Loucy (cell line): Measurements from ENCODE around the gene FGGY.
A peak's percentile ranks its signal among the peaks of the same experiment; 100 is the strongest.
"Not testable (repeated sequence)": the region's sequence is repeated elsewhere in the genome, so short reads cannot be mapped to it uniquely, and the experiment has no call there.

Experiments
- H2AFZ ChIP-seq: fragments of 200-600 bp; sonication (generic); 2 replicates; pipeline ENCODE4 v1.6.0; 2016; ENCODE audit warnings: antibody characterized with exemption, mild to moderate bottlenecking, low read length, moderate library complexity
- H3F3A ChIP-seq: fragments of 200-600 bp; 2 replicates; pipeline ENCODE4 v1.6.0; 2016; ENCODE audit warnings: antibody characterized with exemption, low read depth, mild to moderate bottlenecking
- H3K27me3 ChIP-seq: fragments of 200-600 bp; sonication (generic); 2 replicates; pipeline ENCODE4 v1.6.1; 2014; ENCODE audit warnings: low read length, mild to moderate bottlenecking; ENCODE audit not compliant: insufficient read depth, poor library complexity, severe bottlenecking
- H3K36me3 ChIP-seq: fragments of 200-600 bp; sonication (generic); 2 replicates; pipeline ENCODE4 v1.6.1; 2016; ENCODE audit warnings: low read length; ENCODE audit not compliant: insufficient read depth
- H3K4me1 ChIP-seq: fragments of 200-600 bp; sonication (generic); 2 replicates; pipeline ENCODE4 v1.5.1; 2014; ENCODE audit warnings: low read length, mild to moderate bottlenecking; ENCODE audit not compliant: insufficient read depth, poor library complexity, severe bottlenecking
- H3K4me2 ChIP-seq: fragments of 200-600 bp; sonication (generic); 2 replicates; pipeline ENCODE4 v1.6.0; 2014; ENCODE audit warnings: antibody characterized with exemption, low read length, low read depth, mild to moderate bottlenecking; ENCODE audit not compliant: poor library complexity, severe bottlenecking
- H3K4me3 ChIP-seq: fragments of 200-600 bp; sonication (generic); 2 replicates; pipeline ENCODE4 v1.5.1; 2014; ENCODE audit warnings: low read length, mild to moderate bottlenecking, mixed read lengths; ENCODE audit not compliant: poor library complexity, severe bottlenecking
- H3K79me2 ChIP-seq: fragments of 200-600 bp; sonication (generic); 2 replicates; pipeline ENCODE4 v1.6.1; 2014; ENCODE audit warnings: low read length; ENCODE audit not compliant: insufficient read depth
- H3K9ac ChIP-seq: fragments of 200-600 bp; sonication (generic); 2 replicates; pipeline ENCODE4 v1.6.0; 2014; ENCODE audit warnings: mild to moderate bottlenecking, low read depth, low read length, moderate library complexity; ENCODE audit not compliant: poor library complexity, severe bottlenecking
- H3K9me2 ChIP-seq: fragments of 200-600 bp; sonication (generic); replicated peaks from 2 replicates; pipeline ENCODE4 v1.6.1; 2016; ENCODE audit warnings: low read depth, low read length, mixed read lengths
- H3K9me3 ChIP-seq: fragments of 200-600 bp; sonication (generic); 2 replicates; pipeline ENCODE4 v1.6.1; 2014; ENCODE audit warnings: mild to moderate bottlenecking, antibody characterized with exemption, low read length, low read depth; ENCODE audit not compliant: insufficient read depth
- H4K20me1 ChIP-seq: fragments of 200-600 bp; sonication (generic); 2 replicates; pipeline ENCODE4 v1.6.0; 2014; ENCODE audit warnings: antibody characterized with exemption, low read length, mild to moderate bottlenecking; ENCODE audit not compliant: insufficient read depth, poor library complexity, severe bottlenecking
- CTCF ChIP-seq: fragments of 200-600 bp; sonication (generic); conservative IDR thresholded peaks from 2 replicates; pipeline ENCODE4 v1.5.1; 2014; ENCODE audit warnings: mild to moderate bottlenecking, antibody characterized with exemption, low read length
- EZH2phosphoT487 ChIP-seq: fragments of 200-600 bp; IDR thresholded peaks from 2 replicates; pipeline ENCODE4 v1.6.1; 2018; ENCODE audit warnings: antibody characterized with exemption, mild to moderate bottlenecking, moderate library complexity, borderline replicate concordance

Gene FGGY

GRCh38 chr1:59492500-59492899 is 195.6 kb downstream of the FGGY start:
- no peaks in the 10 kb centered on the region for H3K36me3 ChIP-seq

GRCh38 chr1:59494145-59494833 is 197.4 kb downstream of the FGGY start:
- no peaks in the 10 kb centered on the region for H3K27me3 ChIP-seq
- H3K4me2 ChIP-seq = peak overlapping the region; percentile 33
- no peak overlapping the region for H3K9ac ChIP-seq
- no peak overlapping the region for H3K4me3 ChIP-seq
- no peaks in the 10 kb centered on the region for H3K9me2 ChIP-seq
- H3K36me3 ChIP-seq = no peaks in the 10 kb centered on the region
- H2AFZ ChIP-seq = peak overlapping the region; percentile 23
- H3K79me2 ChIP-seq = no peaks in the 10 kb centered on the region
- no peaks in the 10 kb centered on the region for H4K20me1 ChIP-seq
- H3K9me3 ChIP-seq = peaks cover 9% of the 10 kb centered on the region; the same call in 1 of the 2 replicates
- H3F3A ChIP-seq = no peaks in the 10 kb centered on the region
- H3K4me1 ChIP-seq = peaks cover 20% of the 10 kb centered on the region
- 0 out of 2 replicates have a peak, but pooled peaks have one; percentile 15 for TF ChIP-seq CTCF
- no peak for TF ChIP-seq EZH2phosphoT487

More at GRCh38 chr1:59492500-59492899, 195.6 kb downstream of the FGGY start:
- TF ChIP-seq CTCF = no peak
- Histone ChIP-seq H3K9me3 (peaks cover 9% of the 10 kb centered on the region; the same call in 1 of the 2 replicates), H3K9me2 (no peaks in the 10 kb centered on the region), H3K4me1 (peaks cover 20% of the 10 kb centered on the region), H3F3A (no peaks in the 10 kb centered on the region), H2AFZ (no peak overlapping the region), H3K27me3 (no peaks in the 10 kb centered on the region), H3K9ac (no peak overlapping the region), H4K20me1 (no peaks in the 10 kb centered on the region), H3K79me2 (no peaks in the 10 kb centered on the region), H3K4me3 (no peak overlapping the region), H3K4me2 (no peak overlapping the region)

- not testable (repeated sequence) for H3K36me3 ChIP-seq, H3K9ac ChIP-seq, H2AFZ ChIP-seq, H3K4me3 ChIP-seq, H3K4me2 ChIP-seq, H4K20me1 ChIP-seq, H3K9me3 ChIP-seq, H3K79me2 ChIP-seq, H3K9me2 ChIP-seq, H3K27me3 ChIP-seq, H3F3A ChIP-seq
- H3K4me1 ChIP-seq = peaks cover 29% of the 10 kb centered on the region
These were observed 199.3 kb downstream of the FGGY start for GRCh38 chr1:59496156-59496555.

GRCh38 chr1:59497616-59498015 is 200.7 kb downstream of the FGGY start:
- H3K4me2 ChIP-seq = no peak overlapping the region
- no peaks in the 10 kb centered on the region for H3K9me2 ChIP-seq
- H3K4me1 ChIP-seq = peaks cover 29% of the 10 kb centered on the region
- H4K20me1 ChIP-seq = no peaks in the 10 kb centered on the region
- H3K36me3 ChIP-seq = no peaks in the 10 kb centered on the region
- no peak overlapping the region for H3K4me3 ChIP-seq
- no peaks in the 10 kb centered on the region for H3K27me3 ChIP-seq
- no peak for TF ChIP-seq CTCF
- TF ChIP-seq EZH2phosphoT487 = no peak
- H3F3A ChIP-seq = no peaks in the 10 kb centered on the region
- no peaks in the 10 kb centered on the region for H3K79me2 ChIP-seq
- no peak overlapping the region for H2AFZ ChIP-seq
- no peak overlapping the region for H3K9ac ChIP-seq
- H3K9me3 ChIP-seq = no peaks in the 10 kb centered on the region
